VCaP (cell line): ENCODE results near the gene PSMC3.

Experiments
- H3K27ac ChIP-seq: fragments of 450-650 bp; 2 replicates; pipeline ENCODE4 v1.5.1; 2017
- CTCF ChIP-seq: fragments of 450-650 bp; conservative IDR thresholded peaks from 2 replicates; pipeline ENCODE4 v1.5.1; 2017; ENCODE audit warnings: mild to moderate bottlenecking, moderate library complexity

Gene PSMC3

GRCh38 chr11:47443028-47443700 is 16.9 kb upstream of the PSMC3 start:
- TF ChIP-seq CTCF, result no peak
- H3K27ac ChIP-seq, result no peak overlapping the region

DNA sequence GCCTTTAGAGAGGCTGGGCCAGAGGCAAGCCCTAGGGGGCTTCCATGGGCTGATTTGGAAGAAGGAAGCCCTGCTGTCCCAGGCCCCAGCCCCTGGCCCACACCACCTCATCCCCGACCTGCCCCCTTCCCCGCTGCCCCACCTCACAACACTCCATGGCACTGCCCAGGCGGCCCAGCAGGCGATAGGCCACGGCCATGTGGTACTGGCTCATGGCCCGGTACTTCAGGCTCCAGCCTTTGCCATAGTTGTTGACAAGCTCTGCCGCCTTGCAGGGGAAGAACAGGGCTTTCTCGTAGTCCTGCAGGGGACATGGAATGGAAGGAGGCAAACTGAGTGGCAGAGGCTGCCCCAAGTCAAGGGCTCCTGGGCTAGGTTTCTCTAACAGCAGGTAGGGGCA is 16.3 kb upstream of the PSMC3 start:
- H3K27ac ChIP-seq, result no peak overlapping the region
- TF ChIP-seq CTCF, result no peak

DNA sequence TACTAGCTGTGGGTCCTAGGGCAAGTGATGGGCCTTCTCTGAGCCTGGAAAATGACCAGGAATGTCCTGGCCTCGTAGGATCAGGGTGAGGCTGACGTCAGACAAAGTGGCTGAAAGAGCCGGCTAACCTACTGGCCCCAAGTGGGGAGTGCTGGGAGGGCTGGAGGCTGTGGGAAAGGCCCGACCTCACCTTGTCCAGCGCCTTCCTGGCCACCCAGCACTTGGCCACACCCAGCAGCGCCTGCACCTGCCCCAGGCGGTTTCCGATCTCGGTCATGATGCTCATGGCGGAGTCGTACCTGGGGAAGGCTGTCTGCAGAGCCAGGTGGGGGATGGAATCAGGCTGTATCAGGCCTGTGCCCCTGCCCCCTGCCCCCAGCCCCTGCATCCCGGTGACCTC is 15.2 kb upstream of the PSMC3 start:
- no peak overlapping the region for H3K27ac ChIP-seq
- TF ChIP-seq CTCF, result no peak

DNA sequence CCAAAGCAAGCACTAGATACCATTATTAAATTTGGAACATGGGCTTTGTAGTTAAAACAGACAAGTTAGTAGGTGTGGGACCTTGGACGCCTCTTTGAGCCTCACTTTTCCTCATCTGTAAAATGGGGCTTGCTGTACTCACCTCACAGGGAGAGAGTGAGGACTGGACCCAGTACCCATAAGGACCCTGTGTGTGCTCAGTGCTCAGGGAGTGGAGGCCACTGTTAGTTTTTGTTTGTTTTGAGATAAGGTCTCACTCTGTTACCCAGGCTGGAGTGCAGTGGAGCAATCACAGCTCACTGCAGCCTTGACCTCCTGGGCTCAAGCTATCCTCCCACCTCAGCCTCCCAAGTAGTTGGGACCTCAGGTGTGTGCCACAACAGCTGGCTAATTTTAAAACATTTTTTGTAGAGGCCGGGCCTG is 13.8 kb upstream of the PSMC3 start:
- H3K27ac ChIP-seq, result no peak overlapping the region
- no peak for TF ChIP-seq CTCF

- no peak for TF ChIP-seq CTCF
- H3K27ac ChIP-seq, result no peak overlapping the region
These were observed 12.5 kb upstream of the PSMC3 start for GRCh38 chr11:47438721-47439120.

DNA sequence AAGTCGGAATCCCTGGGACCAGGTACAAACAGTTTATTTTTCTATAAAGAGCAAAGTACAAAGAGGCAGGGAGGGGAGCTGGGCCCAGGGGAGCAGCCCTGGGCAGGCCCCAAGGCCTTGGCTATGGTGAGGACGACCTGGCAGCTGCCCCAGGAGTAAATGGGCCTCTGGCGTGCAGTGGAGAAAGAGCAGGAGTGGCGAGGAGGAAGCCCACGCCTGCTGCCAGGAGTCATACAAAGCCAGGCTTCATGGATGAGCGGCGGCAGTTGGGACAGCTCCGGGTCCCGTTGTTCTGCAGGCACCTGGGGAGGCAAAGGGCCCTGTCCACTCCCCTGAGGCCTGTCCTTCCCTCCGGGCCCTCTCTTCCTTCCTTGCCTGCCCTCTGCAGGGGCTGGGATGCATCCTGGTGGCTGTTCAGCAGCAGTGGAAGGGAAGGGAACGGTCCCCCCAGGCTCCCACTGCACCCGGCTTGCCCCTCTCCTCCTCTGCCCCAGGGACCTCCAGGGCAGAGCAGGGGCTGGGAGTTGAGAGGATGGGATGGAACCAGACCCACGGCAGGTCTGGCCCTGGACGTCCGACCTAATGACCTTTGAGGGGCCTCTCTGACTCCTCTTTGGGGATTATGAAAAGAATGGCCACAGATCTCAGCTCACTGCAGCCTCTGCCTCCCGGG is 11.6 kb upstream of the PSMC3 start:
- H3K27ac ChIP-seq, result no peak overlapping the region
- no peak for TF ChIP-seq CTCF

GRCh38 chr11:47437218-47437745 is 11.0 kb upstream of the PSMC3 start:
- no peak for TF ChIP-seq CTCF
- H3K27ac ChIP-seq, result no peak overlapping the region
